ENCODE results near the gene MYH11. TPM values are rescaled to one million over a fixed set of nuclear protein-coding genes. Genes with fewer than 3 reads are reported as not detected.
"Not testable (repeated sequence)": the region's sequence is repeated elsewhere in the genome, so short reads cannot be mapped to it uniquely, and the experiment has no call there.

Gene MYH11
- polyA plus RNA-seq, 4 donors, result 4.6 to 15.6 (median 11.8) TPM

DNA sequence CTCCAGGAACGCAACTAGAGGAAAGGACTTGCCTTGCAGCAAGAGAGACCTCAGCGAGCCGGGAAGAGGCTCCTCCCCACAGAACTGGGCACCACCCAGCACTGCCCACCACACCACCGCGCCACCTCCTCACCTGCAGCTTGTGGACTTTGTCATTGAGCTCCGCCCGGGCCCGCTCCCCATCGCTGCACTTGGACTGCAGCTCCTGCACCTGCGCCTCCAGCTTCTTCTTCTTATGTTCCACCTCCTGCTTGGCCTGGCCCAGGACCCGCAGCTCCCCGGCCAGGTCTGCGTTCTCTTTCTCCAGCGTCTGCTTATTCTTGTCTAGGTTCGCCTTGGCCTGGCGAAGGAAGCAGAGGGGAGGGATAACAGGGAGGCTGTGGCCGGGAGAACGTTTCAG, 130.1 kb downstream of the MYH11 start:
- DNase-seq (ENCODE audit: low read depth in 4 of 4, low spot score in 3 of 4), result no peak

DNA sequence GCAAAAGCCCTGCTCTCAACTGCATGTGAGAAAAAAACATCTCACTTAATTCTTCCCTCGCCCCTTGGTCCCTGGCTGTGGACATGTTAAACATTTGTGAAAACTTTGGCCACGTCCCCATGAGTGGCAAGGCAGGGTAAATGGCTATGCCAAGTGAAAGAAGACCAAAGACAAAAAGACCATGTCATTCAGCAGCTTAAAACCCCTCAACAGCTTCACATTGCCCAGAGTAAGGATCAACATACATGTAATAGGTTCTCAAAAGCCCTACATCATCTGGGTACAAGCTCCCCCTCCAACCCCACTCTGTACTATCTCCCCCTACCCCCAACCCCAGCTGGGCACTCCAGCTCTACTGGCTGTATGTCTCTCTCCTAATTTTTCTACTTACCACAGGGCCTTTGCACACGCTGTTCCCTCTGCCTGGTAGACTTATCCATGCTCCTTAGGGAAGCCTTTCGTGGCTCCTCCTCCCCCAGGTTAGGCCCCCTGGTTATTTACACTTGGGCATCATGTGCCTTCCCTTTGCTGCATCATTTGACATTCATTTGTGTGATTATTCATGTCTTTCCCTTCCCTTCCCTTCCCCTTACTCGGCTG, 131.1 kb downstream of the MYH11 start:
- DNase-seq (ENCODE audit: low read depth in 4 of 4, low spot score in 3 of 4), result no peak

DNA sequence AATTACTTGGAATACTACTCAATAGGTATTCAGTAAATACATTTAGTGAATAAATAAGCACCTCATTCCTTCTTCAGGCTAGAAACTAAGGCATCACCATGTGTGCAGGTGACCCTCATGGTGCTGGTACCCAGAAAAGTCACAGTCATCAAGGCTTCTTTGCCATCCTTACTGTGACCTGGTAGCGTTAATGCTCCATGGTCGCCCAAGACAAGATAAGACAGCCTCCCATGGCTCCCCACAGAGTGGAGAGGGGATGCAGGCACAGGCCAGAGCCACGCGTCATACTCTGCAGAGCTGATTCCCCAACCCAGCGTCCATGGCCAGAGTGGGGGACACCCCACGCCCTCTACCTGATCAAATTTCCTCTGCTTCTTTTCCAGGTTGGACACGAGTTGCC, 133.0 kb downstream of the MYH11 start:
- no peak for DNase-seq (ENCODE audit: low read depth in 4 of 4, low spot score in 3 of 4)

DNA sequence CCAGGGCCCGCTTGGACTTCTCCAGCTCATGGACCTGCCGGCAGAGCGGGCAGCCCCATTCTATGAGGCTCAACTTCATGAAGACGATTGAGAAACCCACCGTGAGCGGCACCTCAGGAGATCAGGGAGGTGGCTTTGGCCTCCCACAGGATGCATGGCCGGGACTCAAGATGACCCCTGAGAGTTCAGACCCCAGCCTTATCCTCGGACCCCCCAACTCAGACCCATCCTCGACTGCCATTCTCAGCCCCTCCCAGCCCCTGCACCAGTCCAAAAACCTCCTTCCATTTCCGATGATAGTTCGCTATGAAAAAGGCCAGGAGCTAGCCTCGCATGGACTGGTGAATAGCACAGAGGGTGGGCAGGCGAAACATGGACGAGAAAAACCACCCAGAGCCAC, 135.8 kb downstream of the MYH11 start:
- DNase-seq (ENCODE audit: low read depth in 4 of 4, low spot score in 3 of 4), result no peak

DNA sequence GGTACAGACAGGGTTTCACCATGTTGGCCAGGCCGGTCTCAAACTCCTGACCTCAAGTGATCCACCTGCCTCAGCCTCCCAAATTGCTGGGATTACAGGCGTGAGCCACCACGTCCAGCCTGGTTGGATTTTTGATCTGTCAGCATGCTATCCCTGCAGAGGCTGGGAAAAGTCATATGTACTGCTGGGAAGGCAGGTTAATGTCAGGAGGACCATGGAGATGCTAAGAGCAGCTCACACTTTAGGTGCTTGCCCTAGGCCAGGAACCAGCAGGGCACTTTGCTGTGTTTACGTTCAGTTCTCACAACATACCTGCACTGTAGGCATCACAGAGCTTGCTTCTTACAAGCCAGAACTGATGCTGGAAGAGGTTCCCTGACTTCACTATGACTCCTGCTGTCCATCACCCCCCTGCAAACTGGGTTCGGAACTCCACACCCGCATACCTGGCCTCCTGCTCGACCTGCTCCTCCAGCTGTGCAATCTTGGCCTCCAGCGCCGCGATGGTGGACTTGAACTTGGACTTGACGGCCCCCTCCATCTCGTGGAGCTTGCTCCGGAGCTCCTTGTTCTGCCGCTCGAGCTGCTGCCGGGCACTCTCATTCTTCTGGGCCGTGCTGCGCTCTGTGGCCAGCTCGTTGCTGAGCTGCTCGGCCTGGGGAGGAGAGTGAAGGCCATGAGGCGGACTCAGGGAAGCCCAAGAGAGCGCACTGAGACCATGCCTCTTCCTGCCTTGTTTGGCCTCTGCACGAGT, 140.0 kb downstream of the MYH11 start:
- DNase-seq (ENCODE audit: low read depth in 4 of 4, low spot score in 3 of 4), result no peak

DNA sequence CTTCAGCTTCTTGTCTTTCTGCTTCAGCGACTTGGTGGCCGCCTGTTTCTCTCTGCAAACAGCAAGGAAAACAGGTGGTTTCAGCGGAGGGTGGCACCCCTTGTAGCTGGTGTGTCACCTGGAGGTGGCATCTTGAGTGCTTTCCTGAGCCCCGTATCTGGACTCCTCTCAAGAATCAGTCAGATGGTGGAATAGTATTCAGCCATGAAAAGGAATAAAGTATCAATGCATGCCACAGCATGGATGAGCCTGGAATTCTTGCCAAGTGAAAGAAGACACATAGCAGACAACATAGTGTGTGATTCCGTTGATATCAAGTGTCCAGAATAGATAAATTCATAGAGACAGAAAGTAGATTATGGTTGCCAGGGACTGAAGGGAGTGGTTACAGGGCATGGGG, 141.6 kb downstream of the MYH11 start:
- no peak for DNase-seq (ENCODE audit: low read depth in 4 of 4, low spot score in 3 of 4)

DNA sequence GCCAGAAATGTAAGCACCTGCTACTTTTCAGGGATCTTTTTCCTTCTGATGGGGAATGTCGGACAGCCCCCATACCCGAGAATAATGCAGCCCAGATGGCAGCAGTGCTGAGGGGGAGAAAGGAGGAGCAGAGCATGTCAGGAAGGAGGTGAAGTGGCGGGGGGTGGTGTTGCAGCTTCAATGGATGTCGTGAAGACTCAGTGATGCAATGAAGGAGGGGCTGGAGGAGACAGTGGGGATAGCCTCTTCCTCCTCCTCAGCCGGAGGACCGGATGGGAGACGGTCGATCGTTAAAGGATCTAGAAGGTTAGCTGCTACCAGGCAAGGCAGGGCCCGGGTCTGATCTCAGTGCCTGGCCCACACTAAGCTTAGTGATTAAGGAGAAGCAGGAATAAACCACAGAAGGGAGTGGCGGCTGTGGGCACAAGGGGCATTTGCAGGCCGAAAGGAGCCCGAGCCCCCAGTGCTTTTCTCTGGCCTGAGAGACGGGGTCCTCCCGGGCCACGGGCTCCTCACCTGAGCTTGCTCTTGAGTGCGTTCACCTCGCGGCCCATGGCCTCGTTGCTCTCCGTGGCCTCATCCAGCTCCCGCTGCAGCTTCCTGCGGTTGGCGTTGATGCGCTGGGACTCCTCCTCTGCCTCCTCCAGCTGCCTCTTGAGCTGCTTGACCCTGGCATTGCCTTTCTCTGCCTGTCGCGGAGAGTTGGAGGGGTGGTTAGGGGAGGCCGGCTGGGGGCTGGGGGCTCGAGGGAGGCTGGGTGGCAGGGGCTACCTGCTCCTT, 142.2 kb downstream of the MYH11 start:
- DNase-seq (ENCODE audit: low read depth in 4 of 4, low spot score in 3 of 4), result no peak

DNA sequence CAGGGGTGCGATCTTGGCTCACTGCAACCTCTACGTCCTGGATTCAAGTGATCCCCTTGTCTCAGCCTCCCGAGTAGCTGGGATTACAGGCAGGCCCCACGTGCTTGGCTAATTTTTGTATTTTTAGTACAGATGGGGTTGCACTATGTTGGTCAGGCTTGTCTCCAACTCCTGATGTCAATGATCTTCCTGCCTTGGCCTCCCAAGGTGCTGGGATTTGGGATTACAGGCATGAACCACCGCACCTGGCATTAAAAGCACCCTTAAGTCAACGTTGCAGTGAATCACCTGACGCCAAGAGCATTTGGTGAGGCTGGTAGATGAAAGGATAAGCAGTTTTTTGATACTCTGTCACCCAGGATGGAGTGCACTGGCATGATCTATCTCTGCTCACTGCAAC, 147.8 kb downstream of the MYH11 start:
- DNase-seq (ENCODE audit: low read depth in 4 of 4, low spot score in 3 of 4), result no peak

DNA sequence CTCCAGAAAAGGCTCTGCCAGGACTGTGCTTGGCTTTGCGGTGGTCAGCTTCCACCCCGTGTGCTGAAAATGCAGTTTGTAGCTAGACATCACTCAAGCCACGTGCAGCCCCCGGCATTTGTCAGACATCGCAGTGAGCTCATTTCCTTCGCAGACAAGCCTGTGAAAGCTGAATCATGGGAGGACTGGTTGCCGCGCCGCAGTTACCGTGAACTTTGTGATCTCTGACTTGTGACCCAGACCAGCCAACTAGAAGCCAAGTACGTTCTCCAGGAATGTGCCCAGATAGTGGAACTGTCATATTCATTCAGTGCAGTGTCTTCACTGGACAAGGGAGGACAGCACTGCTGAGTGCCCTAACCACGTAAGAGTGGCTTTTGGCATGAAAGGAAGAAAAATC, 148.7 kb downstream of the MYH11 start:
- no peak for DNase-seq (ENCODE audit: low read depth in 4 of 4, low spot score in 3 of 4)

DNA sequence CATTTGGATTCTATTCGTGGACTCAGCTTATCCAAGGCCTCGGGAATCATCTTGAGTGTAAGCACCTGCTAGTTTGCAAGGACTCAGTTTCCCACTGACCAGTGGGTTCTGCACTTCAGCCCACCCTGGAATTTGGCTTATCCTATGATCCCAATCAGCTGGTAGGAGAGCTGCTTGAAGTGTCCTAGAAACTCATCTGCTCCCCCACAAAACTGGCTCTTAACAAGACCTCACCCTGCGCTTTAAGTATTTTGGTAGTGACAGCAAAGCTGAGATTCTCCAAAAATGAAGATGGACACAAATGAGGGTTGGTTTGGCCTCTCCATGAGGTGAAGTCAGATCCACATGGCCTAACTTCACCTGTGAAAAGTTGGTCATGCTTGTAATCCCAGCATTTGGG, 149.5 kb downstream of the MYH11 start:
- DNase-seq (ENCODE audit: low read depth in 4 of 4, low spot score in 3 of 4), result no peak

DNA sequence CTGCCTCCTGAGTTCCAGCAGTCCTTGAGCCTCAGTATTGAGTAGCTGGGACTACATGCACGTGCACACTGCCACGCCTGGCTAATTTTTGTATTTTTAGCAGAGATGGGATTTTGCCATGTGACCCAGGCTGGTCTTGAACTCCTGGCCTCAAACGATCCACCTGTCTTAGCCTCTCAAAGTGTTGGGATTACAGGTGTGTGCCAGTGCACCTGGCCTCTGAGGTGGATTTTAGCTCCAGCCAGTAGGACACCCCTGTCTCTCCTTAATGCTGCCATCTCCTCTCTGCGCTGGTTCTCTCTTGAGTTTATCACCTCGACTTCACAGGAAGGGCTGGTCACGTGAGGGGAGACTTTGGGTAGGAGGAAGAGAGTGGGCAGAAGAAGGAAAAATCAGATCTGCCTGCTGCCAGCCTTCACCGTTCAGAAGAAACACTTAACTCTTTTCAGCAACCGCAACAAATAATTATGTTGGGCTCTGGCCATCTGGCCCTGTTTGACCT, 151.7 kb downstream of the MYH11 start:
- DNase-seq (ENCODE audit: low read depth in 4 of 4, low spot score in 3 of 4), result no peak

DNA sequence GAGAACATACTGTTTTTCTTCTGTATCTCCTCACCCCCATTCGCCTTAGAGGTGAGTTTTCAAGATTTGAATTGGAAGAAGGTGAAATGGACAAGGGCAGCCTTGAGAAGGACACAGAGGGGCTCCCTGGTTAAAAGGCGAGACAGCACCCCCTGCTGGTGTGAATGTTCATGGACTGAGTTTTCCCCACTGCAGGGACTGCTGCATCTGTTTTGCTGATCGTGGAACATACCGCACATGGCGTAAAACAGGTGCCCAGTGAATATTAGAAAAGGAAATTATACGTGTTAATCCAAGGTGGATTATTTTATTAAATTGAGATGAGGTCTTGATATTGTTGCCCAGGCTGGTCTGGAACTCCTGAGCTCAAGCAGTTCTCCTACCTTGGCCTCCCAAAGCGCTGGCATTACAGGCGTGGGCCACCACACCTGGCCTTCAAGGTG, 152.3 kb downstream of the MYH11 start:
- peak; percentile 18 to 45 (median 24) for DNase-seq (ENCODE audit: low read depth in 4 of 4, low spot score in 3 of 4)

DNA sequence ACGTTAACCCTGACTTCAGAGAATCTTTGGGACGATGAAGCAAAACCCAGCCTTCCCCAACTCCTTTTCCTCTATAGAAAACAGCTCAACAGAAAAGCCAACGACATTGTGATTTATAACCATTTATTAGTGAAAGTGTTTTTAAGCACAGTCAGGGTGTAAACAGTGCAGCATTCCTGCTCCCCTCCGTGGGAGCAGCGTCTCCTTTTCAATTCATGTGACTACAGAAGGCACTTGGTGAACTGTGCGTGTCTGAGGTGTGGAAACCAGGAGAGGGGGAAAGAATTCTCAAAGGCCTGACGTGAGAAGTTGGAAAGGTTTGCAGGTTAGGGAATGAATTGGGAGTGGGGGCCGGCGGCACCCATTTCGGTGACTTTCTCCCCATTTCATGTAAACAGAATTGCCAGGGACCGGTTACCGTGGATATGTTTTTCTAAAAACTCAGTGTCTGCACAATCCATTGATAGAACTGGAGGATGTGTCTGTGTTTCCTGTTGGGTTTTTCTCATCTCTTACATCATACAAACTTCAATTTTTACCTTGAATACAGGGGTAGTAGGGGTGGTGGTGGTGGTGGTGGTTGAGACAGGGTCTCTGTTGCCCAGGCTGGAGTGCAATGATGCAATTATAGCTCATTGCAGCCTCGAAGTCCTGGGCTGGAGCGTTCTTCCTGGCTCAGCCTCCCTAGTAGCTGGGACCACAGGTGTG, 153.6 kb downstream of the MYH11 start:
- DNase-seq (ENCODE audit: low read depth in 4 of 4, low spot score in 3 of 4), result no peak

DNA sequence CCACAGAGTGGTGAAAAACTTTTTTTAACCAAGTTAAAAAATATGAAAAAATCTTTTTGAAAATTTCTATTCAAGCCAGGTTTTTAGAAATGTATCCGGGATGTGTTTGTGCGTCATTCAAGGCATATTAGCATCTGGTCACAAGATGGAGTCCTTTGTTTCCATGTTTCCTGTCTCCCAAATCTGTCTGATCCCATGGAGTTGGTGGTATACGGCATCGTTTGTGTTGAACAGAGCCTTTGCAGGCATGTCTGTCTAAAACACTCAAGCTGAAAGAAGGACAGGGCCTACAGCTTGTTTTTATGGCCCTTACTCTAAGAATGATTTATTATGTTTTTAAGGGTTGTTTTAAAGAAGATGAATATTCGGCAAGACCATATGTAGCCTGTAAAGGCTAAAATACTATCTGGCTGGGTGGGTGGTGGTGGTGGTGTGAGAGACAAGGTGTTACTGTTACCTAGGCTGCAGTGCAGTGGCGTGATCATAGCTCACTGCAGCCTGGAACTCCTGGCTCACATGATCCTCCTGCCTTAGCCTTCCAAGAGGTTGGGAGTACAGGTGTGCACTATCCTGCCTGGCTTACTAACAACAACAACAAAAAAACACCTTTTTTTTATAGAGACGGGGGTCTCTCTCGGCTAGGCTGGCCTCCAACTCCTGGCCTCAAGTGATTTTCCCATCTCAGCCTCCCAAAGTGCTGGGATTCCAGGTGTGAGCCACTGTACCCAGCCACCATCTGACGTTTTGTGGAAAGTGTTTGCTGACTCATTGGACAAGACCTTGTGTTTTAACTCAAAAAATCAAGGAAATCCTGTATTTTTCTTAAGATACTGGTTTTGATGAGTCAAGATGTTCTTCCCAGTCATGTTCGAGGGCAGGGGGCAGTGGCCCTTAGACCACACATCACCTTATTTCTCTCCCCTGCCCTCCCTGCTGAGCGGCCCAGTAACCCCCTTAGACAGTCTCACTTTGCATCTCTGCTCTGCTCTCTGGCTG, 154.6 kb downstream of the MYH11 start:
- DNase-seq (ENCODE audit: low read depth in 4 of 4, low spot score in 3 of 4), result no peak

DNA sequence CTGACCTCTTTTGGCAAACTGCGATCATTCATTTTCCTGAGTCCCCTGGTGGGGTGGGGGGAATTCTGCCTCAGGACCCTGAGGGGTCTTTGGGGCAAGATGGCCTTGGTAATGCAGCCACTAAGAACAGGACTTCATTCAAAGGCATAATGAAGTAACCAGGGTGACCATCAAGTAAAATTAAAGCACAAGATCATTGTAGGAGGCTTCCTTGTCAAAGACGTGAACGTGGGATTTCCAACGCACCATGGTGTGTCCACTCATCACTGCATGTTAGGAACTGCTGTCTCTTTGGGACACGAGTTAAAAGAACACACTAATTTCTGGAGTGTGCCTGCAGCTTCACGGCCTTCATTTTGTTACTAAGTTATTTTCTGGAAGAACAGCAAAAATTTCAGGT, 155.5 kb downstream of the MYH11 start:
- DNase-seq (ENCODE audit: low read depth in 4 of 4, low spot score in 3 of 4), result no peak

DNA sequence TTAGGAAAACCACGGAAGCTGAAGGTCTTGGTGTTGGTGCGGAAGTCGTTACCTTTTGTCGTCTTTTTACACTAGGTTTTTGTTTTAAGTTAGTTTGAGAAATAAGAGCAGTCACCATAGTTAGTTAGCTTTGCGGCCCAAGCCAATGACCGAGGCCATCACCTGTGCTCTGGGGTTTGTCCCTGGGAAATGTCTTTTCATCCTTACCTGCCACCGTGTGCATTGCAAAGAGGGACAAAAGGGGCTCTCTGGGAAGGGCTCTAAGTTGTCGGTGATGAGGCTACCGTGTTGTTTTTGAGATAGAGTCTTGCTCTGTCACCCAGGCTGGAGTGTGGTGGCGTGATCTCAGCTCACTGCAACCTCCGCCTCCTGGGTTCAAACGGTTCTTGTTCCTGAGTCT, 157.0 kb downstream of the MYH11 start:
- no peak for DNase-seq (ENCODE audit: low read depth in 4 of 4, low spot score in 3 of 4)

DNA sequence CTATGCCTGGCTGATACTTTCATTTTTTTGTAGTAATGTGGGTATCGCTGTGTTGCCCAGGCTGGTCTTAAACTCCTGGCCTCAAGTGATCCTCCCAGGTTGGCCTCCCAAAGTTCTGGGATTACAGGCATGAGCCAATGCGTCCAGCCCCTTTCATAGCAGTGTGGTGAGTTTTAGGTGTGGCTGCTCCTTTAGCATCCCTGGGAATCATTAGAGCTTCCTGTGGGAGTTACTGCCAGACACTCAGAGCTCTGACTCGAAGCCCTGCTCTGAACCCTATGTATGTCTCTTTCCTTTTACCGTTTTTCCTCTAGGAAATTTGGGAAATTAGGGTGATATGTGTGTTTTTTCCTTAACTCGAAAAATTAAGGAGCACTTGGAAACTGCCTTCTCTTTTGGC, 162.3 kb downstream of the MYH11 start:
- no peak for DNase-seq (ENCODE audit: low read depth in 4 of 4, low spot score in 3 of 4)

DNA sequence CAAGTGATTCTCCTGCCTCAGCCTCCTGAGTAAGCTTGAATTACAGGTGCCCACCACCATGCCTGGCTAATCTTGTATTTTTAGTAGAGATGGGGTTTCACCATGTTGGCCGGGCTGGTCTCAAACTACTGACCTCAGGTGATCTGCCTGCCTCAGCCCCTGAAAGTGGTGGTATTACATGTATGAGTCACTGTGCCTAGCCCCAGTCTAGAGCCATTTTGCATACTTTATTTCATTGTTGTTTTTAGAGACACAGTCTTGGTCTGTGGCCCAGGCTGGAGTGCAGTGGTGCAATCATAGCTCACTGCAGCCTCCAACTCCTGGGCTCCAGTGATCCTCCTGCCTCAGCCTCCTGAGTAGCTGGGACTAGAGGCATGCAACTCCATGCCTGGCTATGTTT, 164.3 kb downstream of the MYH11 start:
- DNase-seq (ENCODE audit: low read depth in 4 of 4, low spot score in 3 of 4), result not testable (repeated sequence)

DNA sequence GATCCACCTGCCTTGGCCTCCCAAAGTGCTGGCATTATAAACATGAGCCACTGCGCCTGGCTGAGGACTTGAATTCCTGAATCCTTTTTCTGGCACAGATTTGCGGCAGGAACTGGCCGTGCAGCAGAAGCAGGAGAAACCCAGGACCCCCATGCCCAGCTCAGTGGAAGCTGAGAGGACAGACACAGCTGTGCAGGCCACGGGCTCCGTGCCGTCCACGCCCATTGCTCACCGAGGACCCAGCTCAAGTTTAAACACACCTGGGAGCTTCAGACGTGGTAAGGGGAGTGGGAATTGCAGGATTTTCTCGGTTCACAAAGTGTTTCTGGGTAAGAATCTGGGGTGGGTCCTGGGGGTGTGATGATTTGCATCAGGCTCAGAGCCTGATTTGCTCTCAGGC, 165.8 kb downstream of the MYH11 start:
- no peak for DNase-seq (ENCODE audit: low read depth in 4 of 4, low spot score in 3 of 4)

DNA sequence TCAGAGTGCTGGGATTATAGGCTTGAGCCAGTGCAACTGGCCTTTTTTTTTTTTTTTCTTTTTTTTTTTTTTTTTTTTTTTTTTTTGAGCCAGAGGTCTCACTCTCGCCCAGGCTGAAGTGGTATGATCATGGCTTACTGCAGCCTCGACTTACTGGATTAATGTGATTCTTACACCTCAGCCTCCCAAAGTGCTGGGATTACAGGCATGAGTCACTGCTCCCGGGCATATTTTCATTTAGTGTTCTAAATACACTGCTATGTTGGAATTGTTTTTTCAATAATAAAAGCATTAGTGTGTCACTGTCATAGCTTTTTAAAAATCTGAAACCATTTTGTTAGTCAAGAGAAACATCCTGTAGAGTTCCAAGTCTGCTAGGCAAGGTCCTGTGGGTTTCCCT, 166.5 kb downstream of the MYH11 start:
- no peak for DNase-seq (ENCODE audit: low read depth in 4 of 4, low spot score in 3 of 4)

All from left renal pelvis (tissue), 4 donors.